GM03348 (cell line): Measurements from ENCODE around the gene MAN1B1.
"Not testable (repeated sequence)": the region's sequence is repeated elsewhere in the genome, so short reads cannot be mapped to it uniquely, and the experiment has no call there.

ENCODE experiments used
- DNase-seq: peaks from one replicate; pipeline ENCODE4 v3.0.0; 2012; ENCODE audit warnings: low spot score

MAN1B1 gene

GRCh38 chr9:137111788-137112563 is 25.2 kb downstream of the MAN1B1 start:
- DNase-seq: peak; percentile 4

GRCh38 chr9:137112564-137113384 is 26.0 kb downstream of the MAN1B1 start:
- DNase-seq: peak; percentile 5

- peak; percentile 53 for DNase-seq
Measured at GRCh38 chr9:137113385-137114159, 26.8 kb downstream of the MAN1B1 start.

GRCh38 chr9:137114220-137114612 is 27.4 kb downstream of the MAN1B1 start:
- peak; percentile 48 for DNase-seq

- peak; percentile 96 for DNase-seq
Measured at GRCh38 chr9:137114613-137115393, 28.0 kb downstream of the MAN1B1 start, which contains the start of gene DPP7. Gene DPP7 (minus strand): TSS chr9:137114733. CDS start chr9:137114713, 20 bp downstream.

GRCh38 chr9:137115394-137116026 is 28.7 kb downstream of the MAN1B1 start:
- DNase-seq: peak; percentile 4

GRCh38 chr9:137116027-137116507 is 29.3 kb downstream of the MAN1B1 start:
- no peak for DNase-seq

- DNase-seq: no peak
Measured at GRCh38 chr9:137116728-137117127, 29.9 kb downstream of the MAN1B1 start.

GRCh38 chr9:137117269-137117731 is 30.5 kb downstream of the MAN1B1 start:
- no peak for DNase-seq

- not testable (repeated sequence) for DNase-seq
Measured at GRCh38 chr9:137118092-137118603, 31.4 kb downstream of the MAN1B1 start.

- not testable (repeated sequence) for DNase-seq
Measured at GRCh38 chr9:137121927-137122795, 35.4 kb downstream of the MAN1B1 start.

GRCh38 chr9:137122796-137123467 is 36.1 kb downstream of the MAN1B1 start:
- DNase-seq: not testable (repeated sequence)

GRCh38 chr9:137123468-137123837 is 36.7 kb downstream of the MAN1B1 start:
- DNase-seq: no peak

GRCh38 chr9:137123952-137124462 is 37.2 kb downstream of the MAN1B1 start:
- DNase-seq: not testable (repeated sequence)

GRCh38 chr9:137126786-137127185 is 40.0 kb downstream of the MAN1B1 start:
- DNase-seq: no peak

GRCh38 chr9:137127301-137128157 is 40.7 kb downstream of the MAN1B1 start:
- DNase-seq: no peak

- no peak for DNase-seq
Measured at GRCh38 chr9:137128158-137128861, 41.5 kb downstream of the MAN1B1 start.
